ENCODE measurements around the gene SESTD1.

DNA sequence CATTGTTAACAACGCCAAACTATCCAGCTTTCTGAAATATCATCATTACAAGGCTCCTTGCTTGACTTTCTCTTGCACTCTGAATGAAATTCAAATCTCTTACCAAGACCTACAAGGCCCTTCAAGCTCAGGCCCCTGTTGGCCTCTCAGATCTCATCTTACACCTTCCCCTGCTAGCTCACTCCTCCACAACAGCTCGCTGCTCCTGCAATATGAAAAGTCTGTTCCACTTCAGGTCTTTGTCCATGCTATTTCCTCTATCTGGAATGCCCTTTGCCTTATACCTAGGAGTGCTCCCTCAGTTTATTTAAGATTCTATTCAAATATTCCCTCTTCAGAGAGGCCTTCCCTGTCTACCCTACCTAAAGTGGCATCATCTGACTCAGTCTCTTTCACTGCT is 91.7 kb downstream of the SESTD1 start:
- TF ChIP-seq, protein P1, sequence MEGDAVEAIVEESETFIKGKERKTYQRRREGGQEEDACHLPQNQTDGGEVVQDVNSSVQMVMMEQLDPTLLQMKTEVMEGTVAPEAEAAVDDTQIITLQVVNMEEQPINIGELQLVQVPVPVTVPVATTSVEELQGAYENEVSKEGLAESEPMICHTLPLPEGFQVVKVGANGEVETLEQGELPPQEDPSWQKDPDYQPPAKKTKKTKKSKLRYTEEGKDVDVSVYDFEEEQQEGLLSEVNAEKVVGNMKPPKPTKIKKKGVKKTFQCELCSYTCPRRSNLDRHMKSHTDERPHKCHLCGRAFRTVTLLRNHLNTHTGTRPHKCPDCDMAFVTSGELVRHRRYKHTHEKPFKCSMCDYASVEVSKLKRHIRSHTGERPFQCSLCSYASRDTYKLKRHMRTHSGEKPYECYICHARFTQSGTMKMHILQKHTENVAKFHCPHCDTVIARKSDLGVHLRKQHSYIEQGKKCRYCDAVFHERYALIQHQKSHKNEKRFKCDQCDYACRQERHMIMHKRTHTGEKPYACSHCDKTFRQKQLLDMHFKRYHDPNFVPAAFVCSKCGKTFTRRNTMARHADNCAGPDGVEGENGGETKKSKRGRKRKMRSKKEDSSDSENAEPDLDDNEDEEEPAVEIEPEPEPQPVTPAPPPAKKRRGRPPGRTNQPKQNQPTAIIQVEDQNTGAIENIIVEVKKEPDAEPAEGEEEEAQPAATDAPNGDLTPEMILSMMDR (conservative IDR thresholded peaks at IDR 0.05; ENCODE audit: low read length), result no peak
- TF ChIP-seq EZH2phosphoT487 (IDR thresholded peaks at IDR 0.05; ENCODE audit: borderline replicate concordance), result no peak

All from Loucy (cell line).